SW 1271 (cell line): ENCODE data around the gene TNS3.

ENCODE experiments used
- DNase-seq, 2 experiments: peaks; one replicate each; lab custom pipeline; 2025; lab: John Stamatoyannopoulos, UW

Gene TNS3

DNA sequence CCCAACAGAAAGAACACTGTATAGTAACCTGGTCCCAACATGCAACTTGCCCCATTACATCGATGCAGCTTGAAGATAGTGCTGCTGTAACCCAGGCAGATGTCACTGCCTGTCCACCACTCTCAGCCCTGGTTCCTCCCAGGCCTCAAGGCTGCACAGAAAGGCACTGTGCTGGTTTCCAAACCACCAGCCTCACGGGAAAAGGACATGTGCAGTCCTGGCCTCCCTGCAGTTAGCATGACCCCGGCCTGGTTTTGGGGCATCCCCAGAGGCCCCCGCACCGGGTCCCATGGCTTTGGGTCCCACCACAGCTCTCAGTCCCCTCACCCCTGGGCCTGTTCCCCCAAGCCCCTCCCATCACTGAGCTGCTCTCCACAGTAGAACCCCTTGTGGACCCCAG is 214.5 kb downstream of the TNS3 start:
- no peak for DNase-seq

DNA sequence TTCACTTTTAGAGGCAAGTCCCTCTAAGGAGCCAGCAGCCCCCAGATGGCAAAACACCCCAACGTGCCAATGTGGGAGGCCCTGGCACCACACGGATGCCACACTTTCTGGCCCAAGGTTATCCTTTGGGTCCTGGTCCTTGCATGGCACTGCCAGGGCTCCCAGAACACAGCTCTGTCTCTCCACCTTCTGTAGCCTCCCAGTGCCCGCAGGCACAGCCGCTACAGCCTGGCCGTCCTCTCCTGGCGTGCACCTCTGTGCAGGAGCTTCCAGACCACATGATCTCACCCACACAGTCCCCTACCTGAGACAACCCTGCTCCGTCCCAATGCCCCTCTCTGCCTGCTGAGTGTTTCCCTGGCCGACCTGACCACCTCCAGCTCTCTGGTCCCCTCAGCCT is 215.0 kb downstream of the TNS3 start:
- DNase-seq = no peak

DNA sequence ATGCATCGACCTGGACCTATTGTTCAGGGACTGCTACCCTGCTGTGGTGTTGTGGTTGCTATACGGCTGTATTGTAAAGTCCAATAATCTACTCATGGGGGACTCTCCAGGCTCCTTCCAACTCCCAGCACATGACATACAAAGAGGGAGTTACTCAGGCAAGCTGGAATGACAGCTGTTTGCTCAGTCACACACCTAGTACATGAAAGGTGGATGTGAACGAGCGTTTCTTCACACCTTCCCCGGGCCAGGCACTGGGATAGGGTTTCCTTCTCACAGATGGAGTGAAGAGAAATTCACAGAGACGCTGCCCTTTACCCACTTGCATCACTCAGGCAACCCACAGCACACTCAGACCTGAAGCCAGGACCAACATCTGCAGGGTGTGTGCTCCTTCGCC is 215.7 kb downstream of the TNS3 start:
- DNase-seq = no peak

DNA sequence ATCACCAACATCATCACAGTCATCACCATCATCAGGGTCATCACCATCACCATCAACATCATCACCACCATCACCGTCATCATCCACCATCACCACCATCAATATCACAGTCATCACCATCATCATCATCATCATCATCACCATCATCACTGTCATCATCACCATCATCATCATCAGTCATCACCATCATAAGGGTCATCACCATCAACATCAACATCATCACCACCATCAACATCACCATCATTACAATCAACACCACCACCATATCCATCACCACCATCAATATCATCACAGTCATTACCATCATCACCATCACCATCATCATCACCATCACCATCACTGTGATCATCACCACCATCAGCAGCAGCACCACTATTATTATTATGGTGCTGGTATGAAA is 218.9 kb downstream of the TNS3 start:
- DNase-seq = no peak

DNA sequence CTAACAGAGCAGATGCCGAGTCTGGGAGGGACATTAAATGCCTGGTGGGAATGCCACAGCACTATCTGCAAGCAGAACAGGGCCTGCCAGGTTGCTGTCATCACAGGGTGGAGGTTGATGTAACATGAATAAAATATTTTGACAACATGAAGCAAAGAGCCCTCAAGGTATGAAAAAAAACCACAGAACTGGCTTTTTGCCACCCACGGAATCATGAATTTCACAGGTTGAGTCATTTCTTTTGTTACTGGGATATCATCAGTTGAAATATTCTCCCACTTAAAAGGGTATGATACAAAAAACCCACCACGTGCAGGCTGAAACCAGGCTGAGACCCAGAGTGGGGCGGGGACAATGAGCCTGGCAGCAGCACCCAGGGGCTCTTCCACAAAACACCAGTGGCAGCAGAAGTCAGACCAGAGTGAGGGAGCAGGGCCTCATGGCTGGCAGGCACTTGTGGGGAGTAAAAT is 220.1 kb downstream of the TNS3 start:
- peak in 1 of 2 experiments; percentile 16 for DNase-seq

DNA sequence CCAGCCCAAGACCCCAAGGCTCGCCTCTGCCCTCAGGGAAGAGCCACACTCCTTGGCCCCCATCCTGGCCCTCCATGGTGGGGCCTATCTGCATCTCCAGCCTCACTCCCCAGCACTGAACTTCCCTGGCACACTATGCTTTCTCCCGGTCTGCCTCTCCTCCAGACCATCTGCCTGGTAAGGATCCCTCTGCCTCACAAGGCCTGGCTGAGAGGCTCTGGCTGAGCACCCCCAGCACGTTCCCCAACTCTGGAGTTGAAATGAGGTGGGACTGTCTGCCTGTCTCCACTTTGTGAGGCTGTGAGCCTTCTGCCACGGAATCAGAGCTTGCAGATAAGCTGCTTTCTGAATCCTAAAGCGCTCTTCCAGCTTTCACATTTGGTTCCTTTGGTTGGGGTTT is 220.7 kb downstream of the TNS3 start:
- no peak for DNase-seq

DNA sequence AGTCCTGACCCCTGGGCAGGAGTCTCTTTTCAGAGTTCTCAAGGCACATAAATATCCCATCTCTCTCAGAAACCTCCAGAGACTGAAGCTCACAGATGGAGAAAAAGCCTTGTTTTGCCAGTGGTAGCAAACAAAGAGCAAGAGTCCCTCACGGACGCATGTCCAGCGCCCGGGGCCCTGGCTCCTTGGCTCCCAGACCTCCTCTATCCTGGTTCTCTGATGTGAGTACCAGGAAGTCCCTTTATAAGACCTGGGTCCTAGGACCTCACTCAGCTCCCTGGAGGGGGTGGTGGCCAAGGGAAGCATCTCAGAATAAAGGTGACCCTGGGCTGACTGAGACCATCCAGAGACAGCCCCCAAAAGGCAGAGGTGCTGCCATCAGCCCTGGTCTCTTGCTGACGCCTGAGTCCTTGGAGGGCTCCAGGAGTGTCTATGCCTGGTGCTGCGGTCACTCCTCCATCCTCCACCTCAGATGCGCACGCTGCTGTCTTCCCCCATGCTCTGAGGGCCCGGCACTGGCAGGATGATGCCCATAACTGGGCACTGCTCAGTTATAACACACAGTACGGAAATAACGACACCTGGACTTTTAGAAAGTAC is 221.5 kb downstream of the TNS3 start:
- no peak for DNase-seq

DNA sequence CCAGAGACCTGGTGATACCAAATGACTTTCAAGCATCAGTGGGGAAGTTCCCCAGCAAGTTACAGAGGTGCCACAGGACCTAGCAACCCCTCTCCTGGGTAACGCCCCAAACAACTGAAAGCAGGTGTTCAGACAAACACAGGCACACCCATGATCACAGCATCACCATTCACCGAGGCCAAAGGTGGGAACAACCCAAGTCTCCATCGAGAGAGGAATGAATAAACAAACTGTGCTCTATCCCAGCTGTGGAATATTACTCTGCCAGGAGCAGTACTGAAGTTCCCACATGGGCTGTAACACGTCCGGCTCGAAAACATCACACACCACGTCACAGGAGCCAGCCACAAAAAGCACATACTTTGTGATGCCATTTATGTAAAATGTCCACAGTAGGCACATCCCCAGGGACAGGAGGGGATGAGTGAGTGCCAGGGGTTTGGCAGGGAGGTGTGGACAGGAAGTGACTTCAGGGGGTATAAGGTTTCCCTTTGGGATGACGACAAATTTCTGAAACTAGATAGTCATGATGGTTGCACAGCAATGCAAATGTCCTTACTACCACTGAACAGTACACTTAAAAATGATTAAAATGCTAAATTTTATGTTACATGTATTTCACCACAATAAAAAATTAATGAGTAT is 222.8 kb downstream of the TNS3 start:
- DNase-seq = no peak

DNA sequence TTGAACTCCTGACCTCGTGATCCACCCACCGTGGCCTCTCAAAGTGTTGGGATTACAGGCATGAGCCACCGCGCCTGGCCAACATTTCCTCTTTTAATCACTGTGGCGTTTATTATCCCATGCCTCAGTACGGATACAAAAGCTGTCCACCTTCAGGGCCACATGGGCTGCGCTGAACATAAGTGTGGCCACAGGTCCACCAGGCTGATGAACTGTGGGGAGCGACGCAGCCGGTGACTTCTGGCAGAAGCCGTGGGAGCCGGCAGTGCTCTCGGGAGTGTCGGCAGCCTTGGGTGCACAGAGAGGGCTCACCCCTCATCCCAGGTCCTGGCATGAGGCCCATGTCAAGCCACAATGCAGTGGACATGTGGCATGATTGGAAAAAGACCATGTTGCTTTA is 223.6 kb downstream of the TNS3 start:
- no peak for DNase-seq

DNA sequence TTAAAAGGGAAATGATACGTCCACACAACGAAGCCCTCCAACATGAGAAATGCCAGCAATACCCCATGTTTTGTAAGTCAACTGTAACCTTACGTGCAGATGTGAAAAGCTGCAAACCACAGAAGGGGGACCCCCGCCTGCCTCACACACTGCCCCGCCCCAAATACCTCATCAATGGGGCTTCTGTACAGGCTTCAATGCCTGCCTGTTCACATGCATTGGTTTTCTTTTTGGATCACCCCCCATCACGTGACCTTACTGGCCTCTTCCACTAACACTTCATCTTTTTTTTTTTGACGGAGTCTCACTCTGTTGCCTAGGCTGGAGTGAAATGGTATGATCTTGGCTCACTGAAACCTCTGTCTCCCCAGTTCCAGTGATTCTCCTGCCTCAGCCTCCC is 224.0 kb downstream of the TNS3 start:
- no peak for DNase-seq

DNA sequence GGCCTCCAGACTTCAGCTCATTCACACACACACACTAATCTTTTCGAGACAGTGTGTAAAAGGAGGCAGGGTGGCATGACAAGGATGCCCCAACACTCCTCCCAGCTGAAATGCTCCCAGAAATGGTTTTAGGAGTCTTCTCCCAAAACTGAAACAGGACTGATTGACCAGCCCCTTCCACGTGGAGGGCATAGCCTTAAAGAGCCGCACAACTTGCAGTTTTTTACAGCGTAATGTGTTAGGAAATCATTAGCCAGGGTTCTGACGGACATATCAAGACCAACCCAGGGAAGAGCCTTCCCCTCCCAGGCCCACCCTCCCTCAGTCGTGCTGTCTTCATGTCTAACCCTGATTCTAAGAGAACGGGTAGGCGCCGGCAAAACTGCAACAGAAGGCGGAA is 224.6 kb downstream of the TNS3 start:
- no peak for DNase-seq

DNA sequence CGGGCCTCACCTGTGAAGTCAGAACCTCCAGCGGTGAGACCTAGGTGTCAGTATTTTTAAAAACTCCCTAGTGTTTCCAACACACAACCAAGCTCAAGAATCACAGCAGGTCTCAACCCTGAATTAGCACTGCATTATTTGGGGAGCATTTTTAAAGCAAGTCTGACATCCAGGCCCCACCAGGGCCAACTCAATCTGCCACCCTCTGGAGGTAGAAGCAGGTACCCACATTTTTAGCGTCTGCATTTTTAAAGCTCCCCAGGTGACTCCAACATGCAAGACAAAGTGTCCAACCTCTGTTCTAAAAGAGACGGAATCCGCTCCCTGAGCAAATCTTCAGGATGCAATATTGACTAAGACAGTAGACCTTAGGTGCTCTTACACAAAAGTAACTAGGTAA is 225.7 kb downstream of the TNS3 start:
- DNase-seq = no peak

DNA sequence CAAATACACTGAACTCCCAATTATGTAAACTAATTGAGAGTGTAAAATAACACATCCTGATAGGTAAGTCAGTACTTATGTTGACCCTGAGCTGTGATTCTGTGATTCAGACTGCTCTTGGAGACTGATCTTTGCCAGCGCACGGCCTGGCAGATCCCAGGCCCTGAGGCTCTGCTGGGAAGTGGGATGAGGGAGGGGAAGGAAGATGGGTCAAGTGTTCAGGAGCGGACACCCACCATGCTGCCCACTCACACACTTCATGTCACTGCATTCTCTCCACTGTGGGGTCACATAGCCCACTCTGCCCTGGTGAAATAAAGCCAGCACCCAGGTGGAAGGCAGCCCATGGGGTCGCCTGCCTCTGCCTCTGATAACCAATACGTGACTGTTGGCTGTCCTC is 226.2 kb downstream of the TNS3 start:
- DNase-seq = no peak

DNA sequence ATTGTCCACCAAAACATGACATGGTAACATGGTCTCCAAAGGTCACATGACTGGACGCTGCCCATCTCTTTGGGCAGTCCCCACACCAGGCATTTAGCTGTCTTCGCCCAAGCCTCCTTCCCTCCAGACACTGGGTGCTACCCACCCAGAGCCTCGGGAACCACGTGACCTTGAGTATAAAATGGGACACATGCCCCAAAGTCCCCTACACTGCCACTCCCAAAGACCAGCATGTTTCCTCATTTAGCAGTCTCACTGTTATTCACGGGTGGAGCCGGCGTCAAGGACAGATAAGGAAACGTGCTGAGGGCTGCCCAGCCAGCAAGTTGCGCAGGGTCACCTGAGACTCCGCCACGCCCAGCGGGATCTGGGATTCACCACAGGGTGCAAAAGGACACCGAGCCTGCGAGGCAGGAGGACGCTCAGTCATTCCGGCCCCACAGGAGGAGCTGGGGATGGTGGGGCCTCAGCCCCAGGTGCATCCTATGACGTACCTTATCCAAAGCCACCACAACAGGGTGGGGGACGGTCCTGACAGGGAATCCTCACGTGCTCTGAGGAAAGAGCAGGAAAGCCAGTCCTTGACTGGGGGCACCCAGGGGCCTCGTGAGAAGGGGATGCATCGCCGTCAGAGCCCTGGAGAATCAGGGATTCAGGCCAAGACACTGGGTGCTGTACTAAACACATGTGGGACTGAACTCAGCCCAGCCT is 226.9 kb downstream of the TNS3 start:
- no peak for DNase-seq

DNA sequence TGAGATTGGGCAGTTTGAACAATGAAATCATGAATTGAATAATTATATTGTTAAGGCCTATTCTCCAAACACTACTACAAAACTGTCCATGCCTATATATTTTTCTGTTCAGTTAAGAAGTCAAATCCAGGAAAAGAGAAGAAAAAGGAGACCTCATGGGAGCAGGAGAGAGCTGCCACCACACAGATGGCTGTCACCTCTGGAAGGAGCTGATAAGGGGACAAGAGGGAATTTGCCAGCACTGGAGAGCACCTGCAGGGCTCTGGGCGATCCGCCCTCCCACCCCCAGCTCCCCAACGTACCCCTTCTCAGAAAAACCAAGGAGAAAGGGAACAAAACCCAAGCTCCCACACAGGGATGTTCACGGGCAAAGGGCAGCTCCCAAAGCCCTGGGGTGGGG is 227.8 kb downstream of the TNS3 start:
- DNase-seq = no peak

DNA sequence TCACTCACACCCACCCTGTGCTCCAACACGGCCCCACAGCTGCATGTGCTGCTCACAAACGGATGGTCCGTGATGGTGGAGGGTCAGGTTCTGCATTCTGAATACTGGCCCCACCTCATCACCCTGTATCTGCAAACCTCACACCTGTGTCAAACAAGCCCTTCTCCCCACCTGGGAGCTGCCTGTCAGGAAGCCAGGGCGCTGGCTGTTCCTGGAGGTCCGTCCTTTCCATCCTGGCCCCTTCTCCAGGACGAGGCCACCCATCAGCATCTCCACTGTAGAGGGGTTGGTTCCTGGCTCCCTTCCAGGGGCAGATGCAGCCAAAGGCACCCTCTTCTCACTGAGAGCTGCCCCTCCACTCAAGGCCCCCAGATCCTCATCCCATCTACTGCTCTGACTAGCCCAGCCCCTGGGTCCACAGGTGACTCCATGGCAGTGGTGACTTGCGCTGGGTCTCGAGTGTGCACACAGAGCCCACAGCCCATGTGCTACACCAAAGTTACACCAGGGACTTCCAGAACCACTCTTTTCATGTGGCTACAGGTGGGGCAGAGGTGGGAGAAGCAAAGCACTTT is 229.4 kb downstream of the TNS3 start:
- DNase-seq = no peak

DNA sequence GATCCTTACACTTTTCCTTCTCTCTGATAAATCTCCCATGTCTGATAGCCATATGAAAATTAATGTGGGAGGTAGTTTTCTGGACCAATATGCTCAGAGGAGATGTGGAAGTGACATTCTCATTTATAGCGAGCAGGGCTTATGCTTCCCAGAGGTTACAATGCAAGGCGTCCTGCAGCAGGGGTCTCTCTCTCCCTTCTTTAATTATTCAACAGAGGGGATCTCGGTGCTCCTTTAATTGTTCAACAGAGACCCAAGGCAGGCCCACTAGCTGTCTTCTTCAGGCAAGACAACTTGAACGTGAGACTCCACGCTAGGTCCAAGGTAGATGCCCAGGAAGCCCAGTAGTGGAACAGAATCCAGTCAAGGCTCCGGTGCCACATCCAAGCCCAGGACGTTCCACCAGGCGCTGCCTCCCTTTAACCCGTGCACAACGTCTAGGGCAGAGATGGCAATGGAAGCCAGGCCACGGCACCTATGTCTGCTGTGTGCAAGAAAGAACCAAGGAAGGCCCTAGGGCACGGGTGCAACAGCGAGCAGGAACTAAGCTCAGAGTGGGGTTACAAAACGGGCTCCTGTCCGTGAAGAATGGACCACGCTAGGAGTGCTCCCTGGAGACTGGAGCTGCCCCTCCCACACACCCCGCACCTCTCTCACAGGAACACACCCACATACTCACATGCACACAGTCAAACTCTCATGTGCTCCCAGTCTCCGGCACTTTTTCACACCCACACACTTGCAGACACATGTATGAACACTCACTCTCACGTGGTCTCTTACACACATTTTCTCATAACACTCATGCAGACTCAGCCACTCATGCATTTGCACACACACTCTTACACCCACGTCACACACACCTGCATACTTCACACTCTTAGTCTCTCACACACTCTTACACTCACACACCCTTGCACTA is 230.4 kb downstream of the TNS3 start:
- no peak for DNase-seq

DNA sequence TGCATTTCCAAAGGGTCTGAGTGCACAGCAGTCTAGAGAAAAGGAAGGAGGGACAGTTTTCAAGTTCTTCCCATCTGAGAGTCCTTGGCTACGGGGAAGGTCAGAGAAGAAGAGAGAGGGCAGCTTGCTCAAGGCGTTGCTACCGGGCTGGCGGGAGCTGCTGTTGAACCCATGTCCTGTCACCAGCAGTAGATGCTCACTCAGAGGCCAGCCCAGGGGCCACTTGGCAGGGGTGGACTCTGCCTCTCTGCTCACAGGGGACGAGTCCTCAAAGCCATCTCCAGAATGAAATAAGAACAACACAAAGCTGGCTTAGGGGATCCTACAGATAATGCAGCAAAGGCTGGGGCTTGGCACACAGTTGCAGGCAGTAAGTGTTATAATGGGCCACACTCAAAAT is 231.5 kb downstream of the TNS3 start:
- no peak for DNase-seq

DNA sequence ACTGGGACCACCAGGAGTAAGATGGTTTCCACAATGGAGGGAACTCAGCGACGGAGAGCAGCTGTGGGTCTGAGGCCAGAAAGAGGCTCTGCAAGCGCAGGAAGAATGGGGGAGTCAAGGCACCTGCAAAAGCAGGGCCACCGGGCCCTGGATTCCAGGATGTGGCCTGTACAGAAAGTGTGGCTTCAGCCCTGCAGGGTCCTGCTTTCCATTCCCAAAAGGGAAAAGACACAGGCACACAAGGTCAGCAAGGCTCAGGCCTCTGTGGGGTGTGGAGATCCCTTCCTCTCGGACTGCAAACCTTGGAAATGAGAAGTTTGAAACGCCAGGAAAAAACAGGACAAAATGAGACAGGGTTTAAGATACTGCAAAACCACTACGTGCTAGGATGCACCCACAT is 232.5 kb downstream of the TNS3 start:
- no peak for DNase-seq

DNA sequence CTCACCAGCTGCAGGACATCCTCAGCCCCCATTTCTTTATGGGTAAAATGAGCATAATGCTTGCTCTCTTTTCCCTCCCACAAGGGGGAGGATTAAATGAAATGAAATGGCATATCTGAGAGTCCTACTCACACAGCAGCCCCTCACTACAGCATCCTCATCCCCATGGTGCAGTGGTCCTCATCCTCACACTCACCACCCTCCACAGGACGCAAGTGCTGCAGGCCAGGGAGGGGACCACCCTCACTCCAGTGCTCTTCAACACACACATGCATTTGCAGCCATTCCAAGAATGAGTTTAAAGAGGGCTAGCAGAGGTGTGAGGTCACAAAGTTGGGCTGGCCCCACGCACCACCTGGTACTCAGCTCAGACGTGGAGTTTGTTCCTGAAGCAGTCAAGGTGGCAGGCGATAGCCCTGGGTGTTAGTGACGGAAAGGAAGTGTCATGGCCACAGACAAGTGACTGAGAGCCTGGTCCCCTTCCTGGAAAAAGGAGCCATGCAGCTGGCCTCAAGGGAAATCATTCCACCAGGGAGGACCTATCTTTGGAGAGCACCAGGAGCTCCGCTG is 234.0 kb downstream of the TNS3 start:
- no peak for DNase-seq

DNA sequence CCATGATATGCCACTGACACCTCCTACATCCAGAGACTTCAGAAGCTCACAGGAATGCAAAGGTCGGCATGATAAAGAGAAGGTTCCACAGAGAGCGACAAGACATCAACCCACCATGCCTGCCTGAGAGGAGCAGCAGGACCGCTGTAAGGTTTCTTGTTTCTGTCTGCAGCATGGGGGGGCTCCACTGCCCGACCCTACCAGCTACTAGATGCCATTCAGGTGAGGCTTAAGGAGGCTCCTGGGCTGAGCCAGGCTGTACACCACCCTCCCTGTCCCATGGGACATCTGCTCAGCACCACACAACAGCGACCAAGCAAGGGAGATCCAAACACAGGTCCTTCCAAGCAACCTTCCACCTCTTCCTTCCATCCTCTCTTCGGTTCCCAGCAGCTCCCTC is 234.6 kb downstream of the TNS3 start:
- DNase-seq = no peak
